B cell (primary cell): ENCODE results near the gene CHMP5.

Experiments used
- EZH2 ChIP-seq: IDR thresholded peaks from 2 replicates; pipeline ENCODE4 v1.6.1; 2012; ENCODE audit warnings: borderline replicate concordance, low read depth, mild to moderate bottlenecking, moderate library complexity, low read length; ENCODE audit not compliant: insufficient read depth, poor library complexity, severe bottlenecking
- TF ChIP-seq, protein P1 (sequence below): fragments of 200-600 bp; IDR thresholded peaks from one replicate; pipeline ENCODE4 v1.8.0; 2022; ENCODE audit warnings: antibody characterized with exemption, mild to moderate bottlenecking

DNA sequence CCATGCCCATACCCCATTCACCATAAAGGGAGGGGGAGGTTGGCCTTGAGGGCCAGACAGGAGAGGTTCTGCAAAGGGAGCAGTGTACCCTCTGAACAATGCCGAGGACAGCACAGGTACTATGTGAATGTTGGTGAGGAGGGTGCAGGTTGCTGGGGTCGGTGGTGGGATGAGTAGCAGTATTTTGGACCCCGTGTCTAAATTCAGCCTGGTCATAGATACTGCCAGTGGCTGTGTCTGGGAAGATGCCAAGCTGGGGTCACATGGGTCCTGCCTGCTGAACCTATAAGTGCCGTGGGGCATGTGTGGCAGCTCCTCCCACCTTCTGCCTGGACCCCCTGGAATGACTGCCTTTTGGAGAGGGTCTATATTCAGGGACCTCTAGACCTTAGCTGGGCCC, 36.2 kb upstream of the CHMP5 start:
- TF ChIP-seq, protein P1, sequence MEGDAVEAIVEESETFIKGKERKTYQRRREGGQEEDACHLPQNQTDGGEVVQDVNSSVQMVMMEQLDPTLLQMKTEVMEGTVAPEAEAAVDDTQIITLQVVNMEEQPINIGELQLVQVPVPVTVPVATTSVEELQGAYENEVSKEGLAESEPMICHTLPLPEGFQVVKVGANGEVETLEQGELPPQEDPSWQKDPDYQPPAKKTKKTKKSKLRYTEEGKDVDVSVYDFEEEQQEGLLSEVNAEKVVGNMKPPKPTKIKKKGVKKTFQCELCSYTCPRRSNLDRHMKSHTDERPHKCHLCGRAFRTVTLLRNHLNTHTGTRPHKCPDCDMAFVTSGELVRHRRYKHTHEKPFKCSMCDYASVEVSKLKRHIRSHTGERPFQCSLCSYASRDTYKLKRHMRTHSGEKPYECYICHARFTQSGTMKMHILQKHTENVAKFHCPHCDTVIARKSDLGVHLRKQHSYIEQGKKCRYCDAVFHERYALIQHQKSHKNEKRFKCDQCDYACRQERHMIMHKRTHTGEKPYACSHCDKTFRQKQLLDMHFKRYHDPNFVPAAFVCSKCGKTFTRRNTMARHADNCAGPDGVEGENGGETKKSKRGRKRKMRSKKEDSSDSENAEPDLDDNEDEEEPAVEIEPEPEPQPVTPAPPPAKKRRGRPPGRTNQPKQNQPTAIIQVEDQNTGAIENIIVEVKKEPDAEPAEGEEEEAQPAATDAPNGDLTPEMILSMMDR: no peak
- TF ChIP-seq EZH2: no peak
